CD4-positive, alpha-beta T cell (primary cell): ENCODE measurements around the gene CSPG4. TPM values are rescaled to one million over a fixed set of nuclear protein-coding genes. Genes with fewer than 3 reads are reported as not detected.
A peak's percentile ranks its signal among the peaks of the same experiment; 100 is the strongest.

Experiments used
- ATAC-seq: fragments of 200-7000 bp; cut with Tn5 transposase; one replicate; pipeline ENCODE4 v1.10.0; 2022; ENCODE audit warnings: mild to moderate bottlenecking; ENCODE audit not compliant: poor library complexity
- CTCF ChIA-PET: fragments of 350-600 bp; sonication (Branson Sonifier 250); formaldehyde crosslinking; loops from one replicate; lab custom pipeline; 2021; ENCODE audit warnings: antibody characterized with exemption, inconsistent platforms; lab: Charles Lee
- POLR2A ChIA-PET: fragments of 350-600 bp; sonication (Branson Sonifier 250); formaldehyde crosslinking; loops from one replicate; lab custom pipeline; 2021; ENCODE audit warnings: antibody characterized with exemption, inconsistent platforms; lab: Charles Lee
- DNase-seq, 14 experiments: peaks; one replicate each; pipeline ENCODE4 v3.0.0-alpha.2; 2013 to 2020; ENCODE audit warnings: mixed read lengths in 2 of 14
- H3K27ac ChIP-seq, 2 donors: one replicate each; pipeline versions ENCODE4 v1.5.1 to v1.7.0; 2013; ENCODE audit warnings: low read length in 2 of 2, low read depth in 1 of 2, mild to moderate bottlenecking in 1 of 2
- H3K27me3 ChIP-seq, 2 experiments: 1 replicate in 1 of 2; 2 replicates in 1 of 2; pipeline versions ENCODE4 v1.6.1 to v1.7.0; 2013; ENCODE audit warnings: low read length in 2 of 2, control low read depth in 1 of 2, mild to moderate bottlenecking in 1 of 2, moderate library complexity in 1 of 2; ENCODE audit not compliant: insufficient read depth in 2 of 2, control insufficient read depth in 1 of 2
- H3K36me3 ChIP-seq: one replicate; pipeline ENCODE4 v1.6.1; 2013; ENCODE audit warnings: low read length, control low read depth; ENCODE audit not compliant: insufficient read depth
- H3K4me1 ChIP-seq: one replicate; pipeline ENCODE4 v1.6.1; 2013; ENCODE audit warnings: low read length, control low read depth; ENCODE audit not compliant: insufficient read depth
- H3K4me3 ChIP-seq: one replicate; pipeline ENCODE4 v1.5.1; 2013; ENCODE audit warnings: mild to moderate bottlenecking, low read length, moderate library complexity
- H3K9me3 ChIP-seq, 2 experiments: 1 replicate in 1 of 2; 2 replicates in 1 of 2; pipeline versions ENCODE4 v1.6.1 to v1.7.0; 2013; ENCODE audit warnings: low read length in 2 of 2, mild to moderate bottlenecking in 2 of 2, control low read depth in 1 of 2, moderate library complexity in 1 of 2; ENCODE audit not compliant: control insufficient read depth in 1 of 2, insufficient read depth in 1 of 2
- H3K27ac Mint-ChIP-seq: one replicate; pipeline ENCODE4 v1.8.0; 2020; ENCODE audit warnings: mixed read lengths
- H3K27me3 Mint-ChIP-seq: one replicate; pipeline ENCODE4 v1.8.0; 2021; ENCODE audit warnings: mixed read lengths
- H3K36me3 Mint-ChIP-seq: one replicate; pipeline ENCODE4 v1.8.0; 2021; ENCODE audit warnings: low read depth, mixed read lengths
- H3K4me1 Mint-ChIP-seq: one replicate; pipeline ENCODE4 v1.8.0; 2021; ENCODE audit warnings: low read depth, mixed read lengths
- H3K4me3 Mint-ChIP-seq: one replicate; pipeline ENCODE4 v1.8.0; 2020; ENCODE audit warnings: mild to moderate bottlenecking, mixed read lengths
- H3K9me3 Mint-ChIP-seq: one replicate; pipeline ENCODE4 v1.8.0; 2020; ENCODE audit warnings: mixed read lengths
- CTCF ChIP-seq: fragments of 200-600 bp; IDR thresholded peaks from one replicate; pipeline ENCODE4 v1.8.0; 2022; ENCODE audit warnings: antibody characterized with exemption, mild to moderate bottlenecking
- intact Hi-C, 2 experiments: fragments of 100-400 bp; cut with DNase I in 1 of 2; cut with micrococcal nuclease in 1 of 2; formaldehyde crosslinking; loops; one replicate each; pipeline versions ENCODE4 v1.15.1 to v1.9.0; 2023 to 2025; cut with DNase I, micrococcal nuclease
- total RNA-seq, 174 experiments: library from RNA in 2 of 174; stranded (reverse) in 2 of 174; gene quantifications; one replicate each; pipeline ENCODE4 v1.2.3 and lab custom pipeline; 2021 to 2026

The CSPG4 gene
- total RNA-seq, 2 experiments from 2014 or later, result not detected

GRCh38 chr15:75725719-75726607 is 13.3 kb upstream of the CSPG4 start:
- no peaks in the 10 kb centered on the region for H3K27me3 ChIP-seq
- no peak overlapping the region for H3K27ac ChIP-seq
- Mint-ChIP-seq H3K4me3 (no peak overlapping the region), H3K27me3 (peaks cover 5% of the 10 kb centered on the region), H3K36me3 (no peaks in the 10 kb centered on the region), H3K4me1 (no peaks in the 10 kb centered on the region), H3K9me3 (no peaks in the 10 kb centered on the region), H3K27ac (no peak overlapping the region)
- peak in 1 of 14 experiments; percentile 37 for DNase-seq
- H3K9me3 ChIP-seq, result no peaks in the 10 kb centered on the region
- no peak overlapping the region for H3K4me3 ChIP-seq
- POLR2A ChIA-PET, result no interaction called here
- intact Hi-C loops, result loop anchor here in 1 of 2 experiments (5.0 to 10.0 kb wide), 2 partner anchors 196 to 329 kb away; partner anchors contain the start of gene TMEM266
- no peaks in the 10 kb centered on the region for H3K36me3 ChIP-seq
- CTCF ChIA-PET, result no interaction called here
- TF ChIP-seq CTCF, result no peak
- H3K4me1 ChIP-seq, result peaks cover 7% of the 10 kb centered on the region
- ATAC-seq, result no peak

GRCh38 chr15:75725006-75725718 is 12.5 kb upstream of the CSPG4 start:
- ATAC-seq (no peak), DNase-seq (peak in 1 of 14 experiments; percentile 5)
- H3K27ac Mint-ChIP-seq, result no peak overlapping the region
- H3K27me3 Mint-ChIP-seq, result peaks cover 6% of the 10 kb centered on the region
- peaks cover 7% of the 10 kb centered on the region for H3K4me1 ChIP-seq
- H3K27ac ChIP-seq, result no peak overlapping the region
- H3K36me3 Mint-ChIP-seq, result no peaks in the 10 kb centered on the region
- H3K4me3 Mint-ChIP-seq, result no peak overlapping the region
- H3K9me3 Mint-ChIP-seq, result no peaks in the 10 kb centered on the region
- no peak for TF ChIP-seq CTCF
- H3K27me3 ChIP-seq, result no peaks in the 10 kb centered on the region
- intact Hi-C loops, result loop anchor here in 1 of 2 experiments (5.0 to 10.0 kb wide), 2 partner anchors 197 to 330 kb away; partner anchors contain the start of gene TMEM266
- ChIA-PET CTCF (no interaction called here), POLR2A (no interaction called here)
- H3K9me3 ChIP-seq, result no peaks in the 10 kb centered on the region
- no peak overlapping the region for H3K4me3 ChIP-seq
- no peaks in the 10 kb centered on the region for H3K4me1 Mint-ChIP-seq
- H3K36me3 ChIP-seq, result no peaks in the 10 kb centered on the region

- ChIA-PET POLR2A (no interaction called here), CTCF (interaction anchor here (1.1 kb wide), 1 partner anchor 78 kb away, joined by 3 read pairs; no protein-coding TSS in a partner anchor)
- Histone ChIP-seq H3K27ac (no peak overlapping the region), H3K4me1 (peaks cover 7% of the 10 kb centered on the region), H3K36me3 (no peaks in the 10 kb centered on the region), H3K27me3 (no peaks in the 10 kb centered on the region), H3K9me3 (no peaks in the 10 kb centered on the region), H3K4me3 (no peak overlapping the region)
- Mint-ChIP-seq H3K4me1 (no peaks in the 10 kb centered on the region), H3K27ac (no peak overlapping the region), H3K9me3 (no peaks in the 10 kb centered on the region), H3K4me3 (no peak overlapping the region), H3K36me3 (no peaks in the 10 kb centered on the region), H3K27me3 (peaks cover 6% of the 10 kb centered on the region)
- ATAC-seq, result peak; percentile 54
- intact Hi-C loops, result loop anchor here in 1 of 2 experiments (10.0 kb wide), 1 partner anchor 331 kb away; the partner anchor contains the start of gene TMEM266
- TF ChIP-seq CTCF, result no peak
- DNase-seq, result peak in 9 of 14 experiments; percentile 16 to 80 (median 33)
Observed at GRCh38 chr15:75723847-75724660, 11.4 kb upstream of the CSPG4 start.
